PC-9 (cell line): ENCODE results near the gene TBC1D14. TPM values are rescaled to one million over a fixed set of nuclear protein-coding genes. Genes with fewer than 3 reads are reported as not detected.

Experiments used
- BruUV-seq: library from RNA; stranded (reverse); fragments of 400-500 nt; replicated peaks from 2 replicates; lab custom pipeline; 2021; lab: Mats Ljungman, UMichigan
- CTCF ChIA-PET: fragments of 300-600 bp; sonication (Branson Sonifier 250); formaldehyde crosslinking; loops from one replicate; lab custom pipeline; 2022; ENCODE audit warnings: antibody characterized with exemption; lab: Charles Lee
- POLR2A ChIA-PET: fragments of 300-600 bp; sonication (Branson Sonifier 250); formaldehyde crosslinking; loops from one replicate; lab custom pipeline; 2022; ENCODE audit warnings: antibody characterized with exemption; ENCODE audit not compliant: unreplicated experiment; lab: Charles Lee
- DNase-seq, 2 experiments: peaks; one replicate each; pipeline versions ENCODE4 v3.0.0 to v3.0.0-alpha.2; 2015 to 2022; ENCODE audit warnings: mixed read lengths in 1 of 2
- H2AFZ ChIP-seq: fragments of 200-600 bp; sonication (generic); 2 replicates; pipeline ENCODE4 v1.8.1; 2017; ENCODE audit warnings: antibody characterized with exemption
- H3F3A ChIP-seq: fragments of 200-600 bp; sonication (generic); 2 replicates; pipeline ENCODE4 v1.8.1; 2017; ENCODE audit warnings: antibody characterized with exemption, mild to moderate bottlenecking, low read depth; ENCODE audit not compliant: insufficient read depth
- H3K27ac ChIP-seq: fragments of 200-600 bp; sonication (generic); 2 replicates; pipeline ENCODE4 v1.6.1; 2016; ENCODE audit warnings: mixed run types
- H3K27me3 ChIP-seq: fragments of 200-600 bp; sonication (generic); 2 replicates; pipeline ENCODE4 v1.6.1; 2016; ENCODE audit warnings: low read depth, mixed run types; ENCODE audit not compliant: insufficient read depth
- H3K36me3 ChIP-seq: fragments of 200-600 bp; sonication (generic); 2 replicates; pipeline ENCODE4 v1.6.1; 2016; ENCODE audit warnings: low read depth, mixed run types
- H3K4me1 ChIP-seq: fragments of 200-600 bp; sonication (generic); replicated peaks from 2 replicates; pipeline ENCODE4 v1.6.1; 2016; ENCODE audit warnings: mixed run types; ENCODE audit not compliant: insufficient read depth
- H3K4me2 ChIP-seq: fragments of 200-600 bp; sonication (generic); 2 replicates; pipeline ENCODE4 v1.6.1; 2017; ENCODE audit warnings: mixed run types
- H3K4me3 ChIP-seq: fragments of 200-600 bp; sonication (generic); 2 replicates; pipeline ENCODE4 v1.6.1; 2016; ENCODE audit warnings: mixed run types
- H3K79me2 ChIP-seq: fragments of 200-600 bp; sonication (generic); 2 replicates; pipeline ENCODE4 v1.6.1; 2017; ENCODE audit warnings: low read depth, mixed run types
- H3K9me2 ChIP-seq: fragments of 200-600 bp; sonication (generic); 2 replicates; pipeline ENCODE4 v1.8.1; 2017; ENCODE audit warnings: mild to moderate bottlenecking; ENCODE audit not compliant: insufficient read depth
- H3K9me3 ChIP-seq: fragments of 200-600 bp; sonication (generic); 2 replicates; pipeline ENCODE4 v1.8.1; 2016; ENCODE audit warnings: low read depth; ENCODE audit not compliant: insufficient read depth
- H4K20me1 ChIP-seq: fragments of 200-600 bp; sonication (generic); 2 replicates; pipeline ENCODE4 v1.8.1; 2017; ENCODE audit not compliant: insufficient read depth
- EZH2 ChIP-seq: fragments of 200-600 bp; sonication (generic); IDR thresholded peaks from 2 replicates; pipeline ENCODE4 v1.8.0; 2017; ENCODE audit warnings: antibody characterized with exemption, low read depth
- intact Hi-C: fragments of 100-400 bp; cut with micrococcal nuclease; formaldehyde crosslinking; loops from one replicate; pipeline ENCODE4 v1.10.0; 2022; ENCODE audit not compliant: unreplicated experiment
- total RNA-seq: library from RNA; stranded (reverse); gene quantifications from 2 replicates; pipeline ENCODE4 v1.2.3, GENCODE V29; 2021
- TF ChIP-seq, protein P1 (sequence below): fragments of 200-600 bp; sonication (generic); conservative IDR thresholded peaks from 2 replicates; pipeline ENCODE4 v1.6.1; 2017; ENCODE audit warnings: mixed run types, antibody characterized with exemption, mild to moderate bottlenecking, moderate library complexity

The TBC1D14 gene
- total RNA-seq, 1 experiment from 2014 or later = 46.2 TPM

DNA sequence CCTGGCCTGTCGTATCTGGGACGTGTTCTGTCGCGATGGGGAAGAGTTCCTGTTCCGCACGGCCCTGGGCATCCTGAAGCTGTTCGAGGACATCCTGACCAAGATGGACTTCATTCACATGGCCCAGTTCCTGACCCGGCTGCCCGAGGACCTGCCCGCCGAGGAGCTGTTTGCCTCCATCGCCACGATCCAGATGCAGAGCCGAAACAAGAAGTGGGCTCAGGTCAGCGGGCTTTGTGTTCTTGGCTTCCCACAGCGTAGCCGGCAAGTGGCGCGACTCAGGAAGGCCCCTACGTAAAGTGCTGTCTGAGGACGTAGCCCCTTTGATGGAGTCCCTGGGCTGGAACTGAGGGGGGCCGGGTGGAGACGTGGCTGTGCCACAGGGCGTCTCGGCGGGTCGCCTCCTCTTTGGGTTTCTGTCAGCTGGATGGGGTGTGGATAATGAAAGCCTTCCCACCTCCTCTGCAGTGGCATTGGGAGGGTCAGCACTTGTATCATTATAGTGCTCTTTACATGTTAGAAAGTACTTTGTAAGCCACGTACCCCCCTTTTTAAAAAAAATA lies 115.5 kb downstream of the TBC1D14 start:
- H3K4me3 ChIP-seq = no peak overlapping the region

DNA sequence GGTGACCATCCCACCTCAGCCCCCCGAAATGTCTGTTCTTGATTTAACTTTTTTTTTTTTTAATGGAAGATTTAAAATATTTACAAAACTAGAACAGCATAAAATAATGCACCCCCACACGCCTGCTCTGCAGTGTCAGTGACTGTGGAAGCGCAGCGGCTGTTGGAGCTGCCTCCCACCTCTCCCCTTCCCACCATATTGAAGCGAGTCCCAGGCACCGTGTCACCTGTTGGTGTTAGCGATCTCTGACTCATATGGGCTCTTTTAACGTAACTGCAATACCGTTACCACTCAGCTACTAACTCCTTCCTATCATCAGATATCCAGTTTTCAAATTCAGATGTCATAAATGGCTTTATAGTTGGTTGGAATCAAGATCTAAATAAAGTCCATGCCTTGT lies 116.5 kb downstream of the TBC1D14 start:
- peaks cover 21% of the 10 kb centered on the region for H3F3A ChIP-seq
- no peaks in the 10 kb centered on the region for H3K36me3 ChIP-seq
- POLR2A ChIA-PET = no interaction called here
- no peak overlapping the region for H2AFZ ChIP-seq
- CTCF ChIA-PET = no interaction called here
- peaks cover 20% of the 10 kb centered on the region for H3K4me1 ChIP-seq
- no peaks in the 10 kb centered on the region for H3K27me3 ChIP-seq
- H3K79me2 ChIP-seq = 0 out of 2 replicates have a peak, but pooled peaks cover 9% of the 10 kb centered on the region
- no peak overlapping the region for H3K27ac ChIP-seq
- intact Hi-C loops = no loop called here
- H3K9me2 ChIP-seq = no peaks in the 10 kb centered on the region
- BruUV-seq = no TSS peak
- no peak overlapping the region for H3K4me3 ChIP-seq
- H3K4me2 ChIP-seq = no peak overlapping the region
- DNase-seq = no peak
- TF ChIP-seq, protein P1, sequence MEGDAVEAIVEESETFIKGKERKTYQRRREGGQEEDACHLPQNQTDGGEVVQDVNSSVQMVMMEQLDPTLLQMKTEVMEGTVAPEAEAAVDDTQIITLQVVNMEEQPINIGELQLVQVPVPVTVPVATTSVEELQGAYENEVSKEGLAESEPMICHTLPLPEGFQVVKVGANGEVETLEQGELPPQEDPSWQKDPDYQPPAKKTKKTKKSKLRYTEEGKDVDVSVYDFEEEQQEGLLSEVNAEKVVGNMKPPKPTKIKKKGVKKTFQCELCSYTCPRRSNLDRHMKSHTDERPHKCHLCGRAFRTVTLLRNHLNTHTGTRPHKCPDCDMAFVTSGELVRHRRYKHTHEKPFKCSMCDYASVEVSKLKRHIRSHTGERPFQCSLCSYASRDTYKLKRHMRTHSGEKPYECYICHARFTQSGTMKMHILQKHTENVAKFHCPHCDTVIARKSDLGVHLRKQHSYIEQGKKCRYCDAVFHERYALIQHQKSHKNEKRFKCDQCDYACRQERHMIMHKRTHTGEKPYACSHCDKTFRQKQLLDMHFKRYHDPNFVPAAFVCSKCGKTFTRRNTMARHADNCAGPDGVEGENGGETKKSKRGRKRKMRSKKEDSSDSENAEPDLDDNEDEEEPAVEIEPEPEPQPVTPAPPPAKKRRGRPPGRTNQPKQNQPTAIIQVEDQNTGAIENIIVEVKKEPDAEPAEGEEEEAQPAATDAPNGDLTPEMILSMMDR = no peak
- TF ChIP-seq EZH2 = no peak
- no peaks in the 10 kb centered on the region for H4K20me1 ChIP-seq
- no peaks in the 10 kb centered on the region for H3K9me3 ChIP-seq

More for the DNA sequence above, 115.5 kb downstream of the TBC1D14 start:
- H4K20me1 ChIP-seq = no peaks in the 10 kb centered on the region
- DNase-seq = no peak
- no peaks in the 10 kb centered on the region for H3K36me3 ChIP-seq
- no peak overlapping the region for H3K27ac ChIP-seq
- no peaks in the 10 kb centered on the region for H3K9me3 ChIP-seq
- H3K79me2 ChIP-seq = 0 out of 2 replicates have a peak, but pooled peaks cover 9% of the 10 kb centered on the region
- no TSS peak for BruUV-seq
- no peak overlapping the region for H2AFZ ChIP-seq
- peaks cover 22% of the 10 kb centered on the region for H3F3A ChIP-seq
- peaks cover 23% of the 10 kb centered on the region for H3K4me1 ChIP-seq
- intact Hi-C loops = no loop called here
- no peaks in the 10 kb centered on the region for H3K27me3 ChIP-seq
- ChIA-PET POLR2A (no interaction called here), CTCF (no interaction called here)
- no peak for TF ChIP-seq EZH2
- TF ChIP-seq, protein P1 = no peak
- H3K9me2 ChIP-seq = no peaks in the 10 kb centered on the region
- no peak overlapping the region for H3K4me2 ChIP-seq

DNA sequence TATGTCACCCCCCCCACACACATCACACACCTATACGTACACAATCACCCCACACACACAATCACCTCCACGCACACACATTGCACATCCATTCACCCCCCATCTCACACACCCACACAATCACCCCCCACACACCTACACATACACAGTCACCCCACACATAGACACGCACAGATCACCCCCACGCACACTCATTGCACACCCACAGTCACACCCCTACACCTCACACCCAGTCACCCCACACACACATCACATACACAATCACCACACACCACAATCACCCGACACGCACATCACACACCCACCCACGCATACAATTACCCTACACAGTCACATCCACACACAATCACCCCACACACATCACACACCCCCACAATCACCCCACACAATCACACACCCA lies 117.7 kb downstream of the TBC1D14 start:
- ChIA-PET CTCF (no interaction called here), POLR2A (no interaction called here)
- Histone ChIP-seq H3K27ac (no peak overlapping the region), H4K20me1 (no peaks in the 10 kb centered on the region), H3K79me2 (0 out of 2 replicates have a peak, but pooled peaks cover 9% of the 10 kb centered on the region), H3F3A (peaks cover 10% of the 10 kb centered on the region; the same call in 1 of the 2 replicates), H3K27me3 (no peaks in the 10 kb centered on the region), H3K36me3 (no peaks in the 10 kb centered on the region; the same call in 1 of the 2 replicates), H3K9me2 (no peaks in the 10 kb centered on the region), H3K4me3 (no peak overlapping the region), H3K9me3 (no peaks in the 10 kb centered on the region), H3K4me2 (no peak overlapping the region), H3K4me1 (peaks cover 9% of the 10 kb centered on the region), H2AFZ (no peak overlapping the region)
- intact Hi-C loops = no loop called here
- no peak for DNase-seq
- TF ChIP-seq, protein P1 = no peak
- no peak for TF ChIP-seq EZH2
- BruUV-seq = no TSS peak
